Adrenal gland (tissue), 5 donors: ENCODE measurements around the gene SLC15A3.

Experiments
- POLR2A ChIP-seq, 2 donors: fragments of 450-650 bp; IDR thresholded peaks; one replicate each; pipeline ENCODE4 v1.6.1; 2017; ENCODE audit warnings: antibody characterized with exemption in 2 of 2, mild to moderate bottlenecking in 2 of 2, moderate library complexity in 1 of 2
- TF ChIP-seq, protein P1 (sequence below), 6 experiments: fragments of 450-650 bp in 4 of 6; fragments of 200-600 bp in 2 of 6; sonication (generic) in 1 of 6; IDR thresholded peaks; 1 replicate in 5 of 6; 2 replicates in 1 of 6; pipeline versions ENCODE4 v1.5.1 to v1.8.0; 2016 to 2021; ENCODE audit warnings: antibody characterized with exemption in 6 of 6, mild to moderate bottlenecking in 2 of 6, moderate library complexity in 1 of 6
- donor health status: DM: no; HTN: no; CAD: no.

DNA sequence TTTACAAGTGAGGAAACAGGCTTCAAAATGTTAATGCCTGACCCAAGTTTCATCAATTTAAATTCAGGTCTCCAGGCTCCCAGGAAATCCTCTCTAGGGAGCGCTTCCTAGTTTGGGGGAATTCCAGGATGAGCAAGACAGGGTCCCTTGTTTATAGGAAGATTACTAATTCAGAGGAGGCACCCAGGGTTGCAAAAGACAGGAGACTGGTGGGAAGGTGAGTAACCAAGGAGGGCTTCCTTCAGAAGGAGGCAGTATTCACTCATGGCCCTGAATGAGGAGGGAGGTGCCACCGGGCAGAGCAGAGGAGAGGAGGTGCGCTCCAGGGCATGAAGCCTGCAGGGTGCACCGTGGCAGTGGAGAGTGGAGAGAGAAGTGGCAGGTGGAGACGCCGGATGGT is 26.1 kb downstream of the SLC15A3 start:
- TF ChIP-seq, protein P1, sequence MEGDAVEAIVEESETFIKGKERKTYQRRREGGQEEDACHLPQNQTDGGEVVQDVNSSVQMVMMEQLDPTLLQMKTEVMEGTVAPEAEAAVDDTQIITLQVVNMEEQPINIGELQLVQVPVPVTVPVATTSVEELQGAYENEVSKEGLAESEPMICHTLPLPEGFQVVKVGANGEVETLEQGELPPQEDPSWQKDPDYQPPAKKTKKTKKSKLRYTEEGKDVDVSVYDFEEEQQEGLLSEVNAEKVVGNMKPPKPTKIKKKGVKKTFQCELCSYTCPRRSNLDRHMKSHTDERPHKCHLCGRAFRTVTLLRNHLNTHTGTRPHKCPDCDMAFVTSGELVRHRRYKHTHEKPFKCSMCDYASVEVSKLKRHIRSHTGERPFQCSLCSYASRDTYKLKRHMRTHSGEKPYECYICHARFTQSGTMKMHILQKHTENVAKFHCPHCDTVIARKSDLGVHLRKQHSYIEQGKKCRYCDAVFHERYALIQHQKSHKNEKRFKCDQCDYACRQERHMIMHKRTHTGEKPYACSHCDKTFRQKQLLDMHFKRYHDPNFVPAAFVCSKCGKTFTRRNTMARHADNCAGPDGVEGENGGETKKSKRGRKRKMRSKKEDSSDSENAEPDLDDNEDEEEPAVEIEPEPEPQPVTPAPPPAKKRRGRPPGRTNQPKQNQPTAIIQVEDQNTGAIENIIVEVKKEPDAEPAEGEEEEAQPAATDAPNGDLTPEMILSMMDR (IDR thresholded peaks at IDR 0.05) = no peak
- TF ChIP-seq POLR2A (IDR thresholded peaks at IDR 0.05) = no peak
